NCI-H2171 treated with DMSO at 0.1 percent for 48 hours (cell line): ENCODE measurements around the gene MTHFD1L.
"Not testable (repeated sequence)": the region's sequence is repeated elsewhere in the genome, so short reads cannot be mapped to it uniquely, and the experiment has no call there.

Experiments used
- DNase-seq: peaks from one replicate; lab custom pipeline; 2025; lab: John Stamatoyannopoulos, UW

The MTHFD1L gene

DNA sequence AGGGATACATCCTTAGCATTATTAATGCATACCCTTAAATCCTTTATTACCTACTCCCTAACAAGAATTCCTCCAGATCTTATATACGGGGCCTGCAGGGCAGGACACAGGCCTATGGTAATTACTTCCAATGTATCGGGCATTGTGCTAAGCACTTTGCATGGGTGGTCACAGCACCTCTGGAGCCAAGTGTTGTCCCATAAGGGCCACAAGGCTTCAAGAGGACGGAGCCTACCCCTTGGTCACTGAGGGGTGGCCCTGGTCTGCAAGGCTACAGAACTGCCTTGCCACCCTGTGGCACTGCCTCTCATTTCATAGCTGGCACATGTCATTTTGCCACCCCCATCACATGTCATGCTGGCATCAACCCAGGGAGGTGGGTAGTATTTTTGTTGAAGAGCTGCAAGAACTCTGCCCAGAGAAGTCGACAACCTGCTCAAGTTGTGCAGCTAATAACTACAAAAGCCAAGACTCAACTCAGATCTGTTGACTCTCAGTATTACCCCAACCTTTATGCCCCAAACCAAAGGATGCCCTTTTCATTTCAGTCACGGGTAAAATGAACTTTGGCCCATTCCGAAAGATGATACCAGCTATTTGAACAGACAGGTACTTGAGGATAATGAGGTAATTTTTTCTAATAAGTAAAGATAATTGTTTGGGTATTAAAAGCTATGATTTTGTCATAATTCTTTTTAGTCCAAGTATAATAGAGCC is 230.2 kb downstream of the MTHFD1L start:
- no peak for DNase-seq

- no peak for DNase-seq
Observed at GRCh38 chr6:151096255-151096612, 230.7 kb downstream of the MTHFD1L start.

DNA sequence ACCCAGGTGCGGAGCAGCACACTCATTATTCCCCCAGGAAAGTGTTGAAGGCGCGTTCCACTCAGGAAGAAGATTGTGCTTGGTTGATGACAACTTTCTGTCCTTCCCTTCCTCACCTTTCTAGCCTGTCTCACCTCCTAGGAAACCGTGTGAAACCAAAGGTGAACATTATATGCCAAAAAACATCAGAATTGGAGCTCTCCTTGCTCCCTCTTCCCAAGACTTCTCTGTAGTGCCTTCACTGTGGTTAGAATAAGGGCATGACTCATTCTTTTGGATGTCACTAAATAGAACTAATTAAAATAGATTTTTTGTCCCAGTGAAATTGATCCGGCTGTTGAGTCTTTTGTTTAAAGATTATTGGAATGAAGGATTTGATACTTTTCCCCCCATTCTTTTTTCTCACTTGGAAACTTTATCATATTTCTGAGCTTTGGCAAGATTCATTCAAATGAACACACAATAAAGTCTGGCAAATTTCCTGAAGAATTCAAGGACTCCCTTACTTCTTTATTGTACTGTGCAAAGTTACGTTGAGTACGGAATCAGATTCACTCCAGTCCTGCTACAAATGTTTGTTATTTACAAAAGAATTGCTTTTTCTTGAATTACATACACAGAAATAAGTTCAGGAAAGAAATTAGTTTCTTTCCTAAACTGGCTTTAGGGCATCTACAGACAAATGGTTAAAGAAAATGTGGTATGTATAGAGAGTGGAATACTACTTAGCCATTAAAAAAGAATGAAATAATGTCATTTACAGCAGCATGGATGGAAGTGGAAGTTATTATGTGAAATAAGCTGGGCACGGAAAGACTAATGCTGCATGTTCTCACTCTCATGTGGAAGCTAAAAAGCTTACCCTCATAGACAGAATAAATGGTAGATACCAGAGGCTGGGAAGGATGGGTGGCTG is 231.4 kb downstream of the MTHFD1L start:
- no peak for DNase-seq

- no peak for DNase-seq
Observed at GRCh38 chr6:151098166-151098565, 232.7 kb downstream of the MTHFD1L start.

GRCh38 chr6:151100326-151100725 is 234.8 kb downstream of the MTHFD1L start:
- DNase-seq: no peak

DNA sequence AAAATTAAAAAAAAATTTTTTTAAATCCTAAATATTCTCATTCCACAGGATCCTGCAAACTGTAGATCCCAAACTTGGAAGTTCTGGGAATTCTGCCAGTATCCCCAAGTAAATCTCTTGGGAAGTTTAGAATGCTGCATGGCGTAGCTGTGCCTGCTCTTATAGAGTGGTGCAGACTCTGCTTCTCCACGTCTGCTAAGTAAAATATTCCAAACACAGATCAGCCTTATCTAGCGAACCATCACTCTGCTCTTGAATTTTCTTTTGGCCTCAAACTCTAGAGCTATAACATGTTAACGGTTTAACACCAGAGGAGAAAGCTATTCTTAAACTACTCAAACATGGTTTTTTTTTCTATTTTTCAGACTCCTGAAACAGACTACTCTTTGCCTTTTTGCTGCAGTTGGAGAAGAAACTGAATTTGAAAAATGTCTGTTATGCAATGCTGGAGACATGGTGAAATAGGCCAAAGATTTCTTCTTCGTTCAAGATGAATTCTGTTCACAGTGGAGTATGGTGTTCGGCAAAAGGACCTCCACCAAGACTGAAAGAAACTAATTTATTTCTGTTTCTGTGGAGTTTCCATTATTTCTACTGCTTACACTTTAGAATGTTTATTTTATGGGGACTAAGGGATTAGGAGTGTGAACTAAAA is 235.8 kb downstream of the MTHFD1L start:
- DNase-seq: no peak

GRCh38 chr6:151101816-151102694 is 236.6 kb downstream of the MTHFD1L start:
- no peak for DNase-seq

GRCh38 chr6:151103266-151103665 is 237.8 kb downstream of the MTHFD1L start:
- no peak for DNase-seq

GRCh38 chr6:151107897-151108427 is 242.5 kb downstream of the MTHFD1L start:
- no peak for DNase-seq

- DNase-seq: no peak
Observed at GRCh38 chr6:151108548-151108947, 243.0 kb downstream of the MTHFD1L start.

GRCh38 chr6:151109361-151109760 is 243.9 kb downstream of the MTHFD1L start:
- DNase-seq: no peak

GRCh38 chr6:151109869-151110575 is 244.5 kb downstream of the MTHFD1L start:
- no peak for DNase-seq

GRCh38 chr6:151110576-151110905 is 245.0 kb downstream of the MTHFD1L start:
- peak; percentile 49 for DNase-seq

DNA sequence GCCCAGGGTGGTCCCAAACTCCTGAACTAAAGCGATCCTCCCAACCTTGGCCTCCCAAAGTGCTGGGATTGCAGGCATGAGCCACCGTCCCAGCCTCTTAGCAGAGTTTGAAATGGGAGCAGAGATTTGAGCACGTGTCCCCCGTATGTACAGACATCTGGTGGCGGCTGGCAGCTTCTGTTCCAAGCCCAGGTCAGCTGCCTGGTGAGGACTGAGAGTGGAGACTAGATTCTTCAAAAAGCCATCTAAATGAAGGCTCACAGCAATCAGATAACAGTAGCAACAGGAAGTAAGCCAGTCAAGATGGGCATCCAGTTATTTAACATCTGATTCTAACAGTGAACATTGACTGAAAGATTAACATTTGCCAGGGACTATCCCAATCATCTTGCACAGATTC is 246.2 kb downstream of the MTHFD1L start:
- DNase-seq: peak; percentile 68

GRCh38 chr6:151112130-151112529 is 246.6 kb downstream of the MTHFD1L start:
- peak; percentile 17 for DNase-seq

GRCh38 chr6:151112884-151113283 is 247.4 kb downstream of the MTHFD1L start:
- DNase-seq: not testable (repeated sequence)

- no peak for DNase-seq
Observed at GRCh38 chr6:151113641-151114040, 248.1 kb downstream of the MTHFD1L start.

DNA sequence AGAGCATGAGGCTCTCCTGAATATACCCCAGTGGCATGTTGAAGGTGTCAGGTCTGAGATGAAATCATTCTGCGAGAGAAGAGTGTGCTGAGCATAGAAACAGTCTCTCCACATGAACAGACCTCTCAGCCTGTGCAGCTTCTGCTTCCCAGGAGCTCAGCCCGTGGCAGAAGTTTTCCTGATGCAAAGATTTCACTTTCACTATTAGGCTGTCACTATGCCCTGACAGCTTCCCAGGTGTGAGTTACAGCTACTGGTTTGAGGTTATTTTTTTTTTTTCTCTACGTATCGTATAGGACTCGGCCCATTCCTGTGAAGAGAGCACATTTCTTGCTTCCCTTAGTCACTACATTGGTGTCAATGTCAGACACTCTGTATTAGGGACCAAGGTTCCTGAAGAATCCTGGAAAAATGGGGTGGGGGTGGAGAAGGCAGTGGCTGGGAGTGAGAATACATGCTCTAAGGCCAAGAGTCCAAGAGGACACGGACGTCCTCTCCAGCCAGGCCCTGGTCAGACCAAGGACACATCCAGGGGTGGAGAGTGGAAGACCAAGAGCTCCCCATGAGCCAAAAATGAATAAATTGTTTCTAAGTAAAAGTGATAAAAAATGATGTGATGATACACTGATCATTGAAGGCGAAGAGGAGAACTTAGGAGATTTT is 253.1 kb downstream of the MTHFD1L start:
- no peak for DNase-seq

GRCh38 chr6:151119823-151120524 is 254.5 kb downstream of the MTHFD1L start:
- no peak for DNase-seq

- DNase-seq: peak; percentile 92
Observed at GRCh38 chr6:151121900-151122299, 256.4 kb downstream of the MTHFD1L start.
